ENCODE measurements around the gene LACTBL1. TPM values are rescaled to one million over a fixed set of nuclear protein-coding genes. Genes with fewer than 3 reads are reported as not detected.

LACTBL1 gene
- total RNA-seq, 1 experiment from 2014 or later = 0.28 TPM

GRCh38 chr1:22944346-22945055, 28.2 kb downstream of the LACTBL1 start:
- TF ChIP-seq EZH2 (IDR thresholded peaks at IDR 0.05; ENCODE audit: low read depth) (no peak), CTCF (conservative IDR thresholded peaks at IDR 0.05) (no peak)
- Histone ChIP-seq H3K36me3 (ENCODE audit: low read depth) (no peaks in the 10 kb centered on the region), H3K4me3 (no peak overlapping the region), H2AFZ (no peak overlapping the region), H3K9me3 (ENCODE audit: insufficient read depth, low read depth) (no peaks in the 10 kb centered on the region), H3K27me3 (ENCODE audit: insufficient read depth, low read depth) (no peaks in the 10 kb centered on the region), H3K4me2 (no peak overlapping the region), H3K4me1 (replicated peaks; ENCODE audit: insufficient read depth) (0 out of 2 replicates have a peak, but pooled peaks cover 6% of the 10 kb centered on the region), H4K20me1 (ENCODE audit: insufficient read depth) (no peaks in the 10 kb centered on the region), H3K27ac (no peak overlapping the region), H3K9me2 (ENCODE audit: insufficient read depth) (no peaks in the 10 kb centered on the region), H3F3A (ENCODE audit: insufficient read depth, low read depth) (no peaks in the 10 kb centered on the region), H3K79me2 (ENCODE audit: low read depth) (no peaks in the 10 kb centered on the region)
- ChIA-PET POLR2A (ENCODE audit: unreplicated experiment) (no interaction called here), CTCF (no interaction called here)
- BruUV-seq (replicated peaks) = no TSS peak
- DNase-seq = no peak
- intact Hi-C loops (cut with micrococcal nuclease; ENCODE audit: unreplicated experiment) = no loop called here

DNA sequence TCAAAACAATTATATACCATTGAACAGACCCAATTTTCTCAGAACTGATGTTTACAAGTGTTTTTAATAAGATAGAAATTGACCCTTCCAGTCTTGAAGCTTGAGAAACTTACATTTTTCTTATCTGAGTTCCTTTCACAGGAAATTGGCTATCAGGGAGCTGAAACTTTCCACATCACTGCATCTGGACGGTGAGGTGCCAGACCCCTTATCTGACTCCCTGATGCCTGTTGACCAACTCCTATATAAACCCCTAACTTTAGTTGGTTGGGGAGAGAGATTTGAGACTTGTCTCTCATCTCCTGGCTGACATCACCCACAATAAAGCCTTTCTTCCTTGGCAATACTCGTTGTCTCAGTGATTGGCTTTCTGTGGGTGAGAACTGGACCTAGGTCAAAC, 31.4 kb downstream of the LACTBL1 start:
- no peak overlapping the region for H3K4me2 ChIP-seq
- H4K20me1 ChIP-seq (ENCODE audit: insufficient read depth) = no peaks in the 10 kb centered on the region
- no peak overlapping the region for H2AFZ ChIP-seq
- no peaks in the 10 kb centered on the region for H3F3A ChIP-seq (ENCODE audit: insufficient read depth, low read depth)
- H3K36me3 ChIP-seq (ENCODE audit: low read depth) = no peaks in the 10 kb centered on the region
- no peaks in the 10 kb centered on the region for H3K9me3 ChIP-seq (ENCODE audit: insufficient read depth, low read depth)
- no peaks in the 10 kb centered on the region for H3K27me3 ChIP-seq (ENCODE audit: insufficient read depth, low read depth)
- no peaks in the 10 kb centered on the region for H3K9me2 ChIP-seq (ENCODE audit: insufficient read depth)
- ChIA-PET POLR2A (ENCODE audit: unreplicated experiment) (no interaction called here), CTCF (interaction anchor here (1.2 kb wide), 1 partner anchor 11 kb away, joined by 4 read pairs; no protein-coding TSS in a partner anchor)
- intact Hi-C loops (cut with micrococcal nuclease; ENCODE audit: unreplicated experiment) = no loop called here
- no peak overlapping the region for H3K27ac ChIP-seq
- DNase-seq = no peak
- TF ChIP-seq EZH2 (IDR thresholded peaks at IDR 0.05; ENCODE audit: low read depth) = no peak
- no peak for TF ChIP-seq CTCF (conservative IDR thresholded peaks at IDR 0.05)
- no TSS peak for BruUV-seq (replicated peaks)
- 0 out of 2 replicates have a peak, but pooled peaks cover 6% of the 10 kb centered on the region for H3K4me1 ChIP-seq (replicated peaks; ENCODE audit: insufficient read depth)
- H3K79me2 ChIP-seq (ENCODE audit: low read depth) = no peaks in the 10 kb centered on the region
- H3K4me3 ChIP-seq = no peak overlapping the region

- intact Hi-C loops (cut with micrococcal nuclease; ENCODE audit: unreplicated experiment) = no loop called here
- Histone ChIP-seq H3K4me2 (no peak overlapping the region), H3K4me1 (replicated peaks; ENCODE audit: insufficient read depth) (no peaks in the 10 kb centered on the region), H3K9me2 (ENCODE audit: insufficient read depth) (no peaks in the 10 kb centered on the region), H3K27me3 (ENCODE audit: insufficient read depth, low read depth) (no peaks in the 10 kb centered on the region), H3K9me3 (ENCODE audit: insufficient read depth, low read depth) (no peaks in the 10 kb centered on the region), H4K20me1 (ENCODE audit: insufficient read depth) (no peaks in the 10 kb centered on the region), H3K4me3 (no peak overlapping the region), H3F3A (ENCODE audit: insufficient read depth, low read depth) (no peaks in the 10 kb centered on the region), H2AFZ (no peak overlapping the region), H3K36me3 (ENCODE audit: low read depth) (no peaks in the 10 kb centered on the region), H3K79me2 (ENCODE audit: low read depth) (no peaks in the 10 kb centered on the region), H3K27ac (no peak overlapping the region)
- DNase-seq = no peak
- POLR2A ChIA-PET (ENCODE audit: unreplicated experiment) = no interaction called here
- CTCF ChIA-PET = no interaction called here
- TF ChIP-seq CTCF (conservative IDR thresholded peaks at IDR 0.05) (no peak), EZH2 (IDR thresholded peaks at IDR 0.05; ENCODE audit: low read depth) (no peak)
- no TSS peak for BruUV-seq (replicated peaks)
Observed at GRCh38 chr1:22936681-22937080, 36.0 kb downstream of the LACTBL1 start.
